ENCODE results near the gene PRSS33.
A peak's percentile ranks its signal among the peaks of the same experiment; 100 is the strongest.

The PRSS33 gene

GRCh38 chr16:2764718-2765117 lies 22.6 kb downstream of the PRSS33 start:
- Histone ChIP-seq H3K4me2 (ENCODE audit: low read length) (no peak overlapping the region), H3K79me2 (ENCODE audit: control insufficient read depth, low read length) (peaks cover 86% of the 10 kb centered on the region), H3K9me3 (ENCODE audit: control insufficient read depth, insufficient read depth, low read length) (no peaks in the 10 kb centered on the region), H3K36me3 (ENCODE audit: control insufficient read depth, low read length) (peaks cover 100% of the 10 kb centered on the region), H4K20me1 (ENCODE audit: control insufficient read depth, insufficient read depth, low read depth, low read length) (peaks cover 16% of the 10 kb centered on the region; the same call in 1 of the 2 replicates), H3K9me2 (replicated peaks; ENCODE audit: control insufficient read depth, low read length) (no peaks in the 10 kb centered on the region), H3K27ac (ENCODE audit: low read depth, low read length) (no peak overlapping the region), H3K27me3 (ENCODE audit: control insufficient read depth, low read length) (no peaks in the 10 kb centered on the region), H3F3A (ENCODE audit: control insufficient read depth, insufficient read depth) (peaks cover 16% of the 10 kb centered on the region; the same call in 1 of the 2 replicates), H3K4me1 (ENCODE audit: control insufficient read depth, low read length) (no peaks in the 10 kb centered on the region), H3K4me3 (ENCODE audit: low read length) (no peak overlapping the region)
- no peak for TF ChIP-seq EZH2phosphoT487 (IDR thresholded peaks at IDR 0.05; ENCODE audit: borderline replicate concordance, low read length)
- TF ChIP-seq, protein P1, sequence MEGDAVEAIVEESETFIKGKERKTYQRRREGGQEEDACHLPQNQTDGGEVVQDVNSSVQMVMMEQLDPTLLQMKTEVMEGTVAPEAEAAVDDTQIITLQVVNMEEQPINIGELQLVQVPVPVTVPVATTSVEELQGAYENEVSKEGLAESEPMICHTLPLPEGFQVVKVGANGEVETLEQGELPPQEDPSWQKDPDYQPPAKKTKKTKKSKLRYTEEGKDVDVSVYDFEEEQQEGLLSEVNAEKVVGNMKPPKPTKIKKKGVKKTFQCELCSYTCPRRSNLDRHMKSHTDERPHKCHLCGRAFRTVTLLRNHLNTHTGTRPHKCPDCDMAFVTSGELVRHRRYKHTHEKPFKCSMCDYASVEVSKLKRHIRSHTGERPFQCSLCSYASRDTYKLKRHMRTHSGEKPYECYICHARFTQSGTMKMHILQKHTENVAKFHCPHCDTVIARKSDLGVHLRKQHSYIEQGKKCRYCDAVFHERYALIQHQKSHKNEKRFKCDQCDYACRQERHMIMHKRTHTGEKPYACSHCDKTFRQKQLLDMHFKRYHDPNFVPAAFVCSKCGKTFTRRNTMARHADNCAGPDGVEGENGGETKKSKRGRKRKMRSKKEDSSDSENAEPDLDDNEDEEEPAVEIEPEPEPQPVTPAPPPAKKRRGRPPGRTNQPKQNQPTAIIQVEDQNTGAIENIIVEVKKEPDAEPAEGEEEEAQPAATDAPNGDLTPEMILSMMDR (IDR thresholded peaks at IDR 0.05; ENCODE audit: low read depth, low read length, poor library complexity, severe bottlenecking): peak; percentile 33

- Histone ChIP-seq H3K27ac (ENCODE audit: low read depth, low read length) (no peak overlapping the region), H3K4me3 (ENCODE audit: low read length) (no peak overlapping the region), H3K4me1 (ENCODE audit: control insufficient read depth, low read length) (no peaks in the 10 kb centered on the region), H3K9me3 (ENCODE audit: control insufficient read depth, insufficient read depth, low read length) (no peaks in the 10 kb centered on the region), H3K9me2 (replicated peaks; ENCODE audit: control insufficient read depth, low read length) (no peaks in the 10 kb centered on the region), H3K79me2 (ENCODE audit: control insufficient read depth, low read length) (peaks cover 97% of the 10 kb centered on the region), H3K27me3 (ENCODE audit: control insufficient read depth, low read length) (no peaks in the 10 kb centered on the region), H3K4me2 (ENCODE audit: low read length) (no peak overlapping the region), H3F3A (ENCODE audit: control insufficient read depth, insufficient read depth) (peaks cover 18% of the 10 kb centered on the region; the same call in 1 of the 2 replicates), H4K20me1 (ENCODE audit: control insufficient read depth, insufficient read depth, low read depth, low read length) (peaks cover 16% of the 10 kb centered on the region; the same call in 1 of the 2 replicates), H3K36me3 (ENCODE audit: control insufficient read depth, low read length) (peaks cover 100% of the 10 kb centered on the region)
- TF ChIP-seq EZH2phosphoT487 (IDR thresholded peaks at IDR 0.05; ENCODE audit: borderline replicate concordance, low read length): no peak
- TF ChIP-seq, protein P1 (IDR thresholded peaks at IDR 0.05; ENCODE audit: low read depth, low read length, poor library complexity, severe bottlenecking): no peak
Measured at GRCh38 chr16:2763173-2763572, 24.2 kb downstream of the PRSS33 start.

- Histone ChIP-seq H4K20me1 (ENCODE audit: control insufficient read depth, insufficient read depth, low read depth, low read length) (peaks cover 19% of the 10 kb centered on the region; the same call in 1 of the 2 replicates), H3K36me3 (ENCODE audit: control insufficient read depth, low read length) (peaks cover 99% of the 10 kb centered on the region), H3F3A (ENCODE audit: control insufficient read depth, insufficient read depth) (peaks cover 15% of the 10 kb centered on the region; the same call in 1 of the 2 replicates), H3K4me2 (ENCODE audit: low read length) (no peak overlapping the region), H3K9me2 (replicated peaks; ENCODE audit: control insufficient read depth, low read length) (no peaks in the 10 kb centered on the region), H3K4me3 (ENCODE audit: low read length) (no peak overlapping the region), H3K9me3 (ENCODE audit: control insufficient read depth, insufficient read depth, low read length) (no peaks in the 10 kb centered on the region), H3K27me3 (ENCODE audit: control insufficient read depth, low read length) (no peaks in the 10 kb centered on the region), H3K27ac (ENCODE audit: low read depth, low read length) (no peak overlapping the region), H3K79me2 (ENCODE audit: control insufficient read depth, low read length) (peaks cover 100% of the 10 kb centered on the region), H3K4me1 (ENCODE audit: control insufficient read depth, low read length) (no peaks in the 10 kb centered on the region)
- TF ChIP-seq EZH2phosphoT487 (IDR thresholded peaks at IDR 0.05; ENCODE audit: borderline replicate concordance, low read length): no peak
- TF ChIP-seq, protein P1 (IDR thresholded peaks at IDR 0.05; ENCODE audit: low read depth, low read length, poor library complexity, severe bottlenecking): no peak
Measured at GRCh38 chr16:2762711-2763110, 24.6 kb downstream of the PRSS33 start.

Data from DOHH2 (cell line).